GM12878 (cell line): ENCODE data around the gene LARGE1. TPM values are rescaled to one million over a fixed set of nuclear protein-coding genes. Genes with fewer than 3 reads are reported as not detected.

ENCODE experiments used
- ATAC-seq: fragments of 200-7000 bp; cut with Tn5 transposase; 3 replicates; pipeline ENCODE4 v1.9.1; 2020; ENCODE audit warnings: mild to moderate bottlenecking, moderate library complexity
- BruUV-seq: library from RNA; stranded (reverse); fragments of 400-500 nt; replicated peaks from 2 replicates; lab custom pipeline; 2021; lab: Mats Ljungman, UMichigan
- CTCF ChIA-PET: fragments of 300-600 bp; sonication (Branson Sonifier 250); formaldehyde crosslinking; extraction: SDS; loops from one replicate; lab custom pipeline; 2021; ENCODE audit warnings: inconsistent platforms; lab: Yijun Ruan, JAX
- POLR2A ChIA-PET: fragments of 350-600 bp; formaldehyde crosslinking; extraction: SDS; loops from one replicate; lab custom pipeline; 2021; ENCODE audit warnings: inconsistent platforms; lab: Charles Lee
- RAD21 ChIA-PET: fragments of 300-600 bp; sonication (Branson Sonifier 250); formaldehyde crosslinking; loops from one replicate; lab custom pipeline; 2023; ENCODE audit warnings: antibody characterized with exemption; ENCODE audit not compliant: unreplicated experiment; lab: Charles Lee
- SMC1A ChIA-PET: fragments of 300-600 bp; sonication (Branson Sonifier 250); formaldehyde crosslinking; loops from one replicate; lab custom pipeline; 2023; ENCODE audit not compliant: unreplicated experiment, uncharacterized antibody; lab: Charles Lee
- DNase-seq: peaks from one replicate; pipeline ENCODE4 v3.0.0-alpha.2; 2011; ENCODE audit warnings: low read depth, low spot score
- FAIRE-seq: peaks from 3 replicates; lab custom pipeline; 2011; peaks lifted over from hg19 to GRCh38; lab: Jason Lieb, UNC
- H2AFZ ChIP-seq: 2 replicates; pipeline ENCODE4 v1.6.0; 2011; ENCODE audit warnings: low read depth, low read length, control low read depth; ENCODE audit not compliant: control insufficient read depth
- H3K27ac ChIP-seq: 2 replicates; pipeline ENCODE4 v1.5.1; 2011; ENCODE audit warnings: control low read depth; ENCODE audit not compliant: control insufficient read depth, insufficient read depth
- H3K27me3 ChIP-seq, 2 experiments: replicated peaks in 1 of 2; 2 replicates each; pipeline versions ENCODE4 v1.6.0 to v1.6.1; 2011; ENCODE audit warnings: low read length in 1 of 2; ENCODE audit not compliant: control insufficient read depth in 2 of 2, insufficient read depth in 2 of 2
- H3K36me3 ChIP-seq, 2 experiments: 2 replicates each; pipeline ENCODE4 v1.5.1; 2011; ENCODE audit warnings: low read length in 1 of 2; ENCODE audit not compliant: control insufficient read depth in 2 of 2, insufficient read depth in 2 of 2
- H3K4me1 ChIP-seq: 2 replicates; pipeline ENCODE4 v1.6.1; 2011; ENCODE audit warnings: mild to moderate bottlenecking, low read length, moderate library complexity, mixed read lengths; ENCODE audit not compliant: control insufficient read depth, insufficient read depth
- H3K4me2 ChIP-seq: 2 replicates; pipeline ENCODE4 v1.6.0; 2011; ENCODE audit warnings: control low read depth; ENCODE audit not compliant: control insufficient read depth, insufficient read depth
- H3K4me3 ChIP-seq: fragments of 200-600 bp; sonication (generic); 2 replicates; pipeline ENCODE4 v1.5.1; 2016
- H3K79me2 ChIP-seq: 2 replicates; pipeline ENCODE4 v1.6.0; 2011; ENCODE audit warnings: low read length; ENCODE audit not compliant: control insufficient read depth, insufficient read depth
- H3K9ac ChIP-seq: 2 replicates; pipeline ENCODE4 v1.8.0; 2011; ENCODE audit warnings: low read length, control low read depth, mixed read lengths; ENCODE audit not compliant: control insufficient read depth, insufficient read depth
- H3K9me3 ChIP-seq: replicated peaks from 3 replicates; pipeline ENCODE4 v1.5.1; 2011; ENCODE audit warnings: mild to moderate bottlenecking, low read length; ENCODE audit not compliant: control insufficient read depth, insufficient read depth
- H4K20me1 ChIP-seq: 2 replicates; pipeline ENCODE4 v1.6.0; 2011; ENCODE audit not compliant: control insufficient read depth, insufficient read depth
- CREB1 ChIP-seq: IDR thresholded peaks from 2 replicates; pipeline ENCODE4 v1.6.1; 2012; ENCODE audit warnings: low read depth, mild to moderate bottlenecking, inconsistent platforms
- CREM ChIP-seq: IDR thresholded peaks from 2 replicates; pipeline ENCODE4 v1.6.1; 2014; ENCODE audit warnings: antibody characterized with exemption, low read depth
- E2F8 ChIP-seq: fragments of 450-650 bp; IDR thresholded peaks from 2 replicates; pipeline ENCODE4 v1.6.1; 2018; ENCODE audit warnings: mild to moderate bottlenecking, low read depth, moderate library complexity; ENCODE audit not compliant: partially characterized antibody
- GATAD2B ChIP-seq: fragments of 450-650 bp; conservative IDR thresholded peaks from 2 replicates; pipeline ENCODE4 v1.6.1; 2017; ENCODE audit warnings: low read depth, mild to moderate bottlenecking, moderate library complexity
- HDAC2 ChIP-seq: fragments of 200-600 bp; sonication (generic); IDR thresholded peaks from 2 replicates; pipeline ENCODE4 v1.6.1; 2017
- MEF2A ChIP-seq: IDR thresholded peaks from 2 replicates; pipeline ENCODE4 v1.6.1; 2011; ENCODE audit warnings: low read depth, mild to moderate bottlenecking, low read length, moderate library complexity; ENCODE audit not compliant: insufficient read depth
- MTA2 ChIP-seq: fragments of 450-650 bp; IDR thresholded peaks from 2 replicates; pipeline ENCODE4 v1.6.1; 2016; ENCODE audit warnings: low read depth, mild to moderate bottlenecking, moderate library complexity
- MXI1 ChIP-seq: fragments of 150-350 bp; IDR thresholded peaks from 2 replicates; pipeline ENCODE4 v1.6.1; 2011; ENCODE audit warnings: low read depth, mild to moderate bottlenecking, inconsistent platforms, low read length, improper control_type of control experiment
- NBN ChIP-seq: fragments of 450-650 bp; IDR thresholded peaks from 2 replicates; pipeline ENCODE4 v1.6.1; 2016
- NRF1 ChIP-seq: conservative IDR thresholded peaks from 2 replicates; pipeline ENCODE4 v1.6.1; 2011; ENCODE audit warnings: mild to moderate bottlenecking, low read depth, low read length, improper control_type of control experiment
- PAX5 ChIP-seq: IDR thresholded peaks from 2 replicates; pipeline ENCODE4 v1.6.1; 2011; ENCODE audit warnings: low read depth, low read length, borderline replicate concordance
- PML ChIP-seq: IDR thresholded peaks from 2 replicates; pipeline ENCODE4 v1.6.1; 2012; ENCODE audit warnings: low read length, inconsistent platforms
- RELA ChIP-seq: fragments of 450-650 bp; IDR thresholded peaks from 2 replicates; pipeline ENCODE4 v1.8.0; 2014; ENCODE audit warnings: borderline replicate concordance; ENCODE audit not compliant: partially characterized antibody
- SMC3 ChIP-seq: IDR thresholded peaks from 2 replicates; pipeline ENCODE4 v1.6.1; 2011; ENCODE audit warnings: low read length, improper control_type of control experiment, borderline replicate concordance
- SUPT20H ChIP-seq: IDR thresholded peaks from 2 replicates; pipeline ENCODE4 v1.6.1; 2011; ENCODE audit warnings: low read depth, mild to moderate bottlenecking, low read length, moderate library complexity, borderline replicate concordance; ENCODE audit not compliant: control insufficient read depth
- WRNIP1 ChIP-seq: IDR thresholded peaks from 2 replicates; pipeline ENCODE4 v1.6.1; 2011; ENCODE audit warnings: low read depth, low read length, improper control_type of control experiment, borderline replicate concordance
- ZBTB33 ChIP-seq: fragments of 450-650 bp; IDR thresholded peaks from 2 replicates; pipeline ENCODE4 v1.6.1; 2017; ENCODE audit warnings: mild to moderate bottlenecking
- WGBS: methylation state at CpG from one replicate; pipeline ENCODE4 v1.1.6; 2016; ENCODE audit warnings: low lambda C conversion rate; ENCODE audit not compliant: insufficient replicate concordance, insufficient coverage; ENCODE audit errors: missing lambda C conversion rate; 5-methylcytosine and 5-hydroxymethylcytosine counted together
- in situ Hi-C: fragments of 300-500 bp; cut with MboI; formaldehyde crosslinking; loops from 9 replicates; pipeline ENCODE4 v1.14.3; 2018; ENCODE audit warnings: mixed read lengths
- intact Hi-C: fragments of 100-400 bp; cut with micrococcal nuclease; formaldehyde crosslinking; loops from one replicate; pipeline ENCODE4 v1.14.2; 2022; ENCODE audit not compliant: unreplicated experiment
- polyA plus RNA-seq, 11 experiments: library from polyadenylated mRNA; depleted of rRNA in 4 of 11; unstranded in 6 of 11; stranded (reverse) in 5 of 11; fragments of >200 nt; fragmentation: Nextera tagmentation in 4 of 11; fragmentation: Illumina TruSeq in 1 of 11; extraction: Ambion mirVana in 4 of 11; extraction: Trizol in 1 of 11; gene quantifications; 1 replicate in 1 of 11; 2 replicates in 10 of 11; pipeline versions ENCODE4 v1.2.1 to v1.2.3, GENCODE V29; 2011 to 2016; ENCODE audit warnings: inconsistent platforms in 2 of 11, missing spikeins in 2 of 11, low read depth in 1 of 11
- total RNA-seq, 4 experiments: library from RNA; depleted of rRNA in 3 of 4; stranded (reverse); fragments of >200 nt in 3 of 4; fragmentation: Illumina TruSeq in 1 of 4; extraction: Trizol in 1 of 4; gene quantifications; 2 replicates each; pipeline versions ENCODE4 v1.2.1 to v1.2.3, GENCODE V29; 2013 to 2021

LARGE1 gene
- total and polyA plus RNA-seq, 10 of the 15 experiments (the other 5 are each of a cell fraction or from before 2014, with no cell fraction given): 3.2 to 41.4 (median 17.3) TPM

GRCh38 chr22:33687464-33687863 lies 232.8 kb downstream of the LARGE1 start (continued):
- TF ChIP-seq E2F8: no peak
- TF ChIP-seq WRNIP1: no peak
- no peak for TF ChIP-seq SMC3
- no peak for TF ChIP-seq NBN
- no peak for TF ChIP-seq HDAC2
- TF ChIP-seq CREB1: no peak
- TF ChIP-seq MTA2: no peak
- TF ChIP-seq NRF1: no peak
- TF ChIP-seq SUPT20H: no peak

GRCh38 chr22:33684087-33684486 lies 236.2 kb downstream of the LARGE1 start:
- Histone ChIP-seq H3K4me3 (no peak overlapping the region), H2AFZ (no peak overlapping the region), H3K9ac (no peak overlapping the region), H3K27ac (no peak overlapping the region), H3K4me1 (no peaks in the 10 kb centered on the region), H3K9me3 (no peaks in the 10 kb centered on the region), H3K4me2 (no peak overlapping the region), H3K79me2 (no peaks in the 10 kb centered on the region), H3K27me3 (no peaks in the 10 kb centered on the region), H3K36me3 (no peaks in the 10 kb centered on the region; a peak in 1 of 4 replicates), H4K20me1 (no peaks in the 10 kb centered on the region)
- ATAC-seq (no peak), FAIRE-seq (no peak)
- in situ Hi-C loops (no loop called here), intact Hi-C loops (no loop called here)
- SMC1A ChIA-PET: no interaction called here
- CTCF ChIA-PET: no interaction called here
- POLR2A ChIA-PET: no interaction called here
- no TSS peak for BruUV-seq
- WGBS: 91% methylated on average over 11 of the region's 11 CpGs
- RAD21 ChIA-PET: no interaction called here
- TF ChIP-seq PML (no peak), ZBTB33 (no peak), CREM (no peak), PAX5 (no peak), MEF2A (no peak), GATAD2B (no peak), MXI1 (no peak), RELA (no peak)
- TF ChIP-seq, all 136 proteins: peak for 0
- no peak for DNase-seq
